NCI-H460 (cell line): ENCODE data around the gene ARFGAP1. TPM values are rescaled to one million over a fixed set of nuclear protein-coding genes. Genes with fewer than 3 reads are reported as not detected.

Experiments used
- DNase-seq: peaks from one replicate; pipeline ENCODE4 v3.0.0-alpha.2; 2016; ENCODE audit warnings: low read depth; ENCODE audit errors: extremely low read depth
- total RNA-seq: library from RNA; depleted of rRNA; stranded (reverse); fragments of >200 nt; shearing (Covaris generic); gene quantifications from 2 replicates; pipeline ENCODE4 v1.2.3, GENCODE V29; 2014

ARFGAP1 gene
- total RNA-seq, 1 experiment from 2014 or later = 37.4 TPM

GRCh38 chr20:63317061-63317460 is 44.4 kb downstream of the ARFGAP1 start:
- no peak for DNase-seq

- DNase-seq = no peak
These were observed 45.1 kb downstream of the ARFGAP1 start for GRCh38 chr20:63317601-63318291.

GRCh38 chr20:63318391-63319163 is 46.0 kb downstream of the ARFGAP1 start:
- DNase-seq = no peak

DNA sequence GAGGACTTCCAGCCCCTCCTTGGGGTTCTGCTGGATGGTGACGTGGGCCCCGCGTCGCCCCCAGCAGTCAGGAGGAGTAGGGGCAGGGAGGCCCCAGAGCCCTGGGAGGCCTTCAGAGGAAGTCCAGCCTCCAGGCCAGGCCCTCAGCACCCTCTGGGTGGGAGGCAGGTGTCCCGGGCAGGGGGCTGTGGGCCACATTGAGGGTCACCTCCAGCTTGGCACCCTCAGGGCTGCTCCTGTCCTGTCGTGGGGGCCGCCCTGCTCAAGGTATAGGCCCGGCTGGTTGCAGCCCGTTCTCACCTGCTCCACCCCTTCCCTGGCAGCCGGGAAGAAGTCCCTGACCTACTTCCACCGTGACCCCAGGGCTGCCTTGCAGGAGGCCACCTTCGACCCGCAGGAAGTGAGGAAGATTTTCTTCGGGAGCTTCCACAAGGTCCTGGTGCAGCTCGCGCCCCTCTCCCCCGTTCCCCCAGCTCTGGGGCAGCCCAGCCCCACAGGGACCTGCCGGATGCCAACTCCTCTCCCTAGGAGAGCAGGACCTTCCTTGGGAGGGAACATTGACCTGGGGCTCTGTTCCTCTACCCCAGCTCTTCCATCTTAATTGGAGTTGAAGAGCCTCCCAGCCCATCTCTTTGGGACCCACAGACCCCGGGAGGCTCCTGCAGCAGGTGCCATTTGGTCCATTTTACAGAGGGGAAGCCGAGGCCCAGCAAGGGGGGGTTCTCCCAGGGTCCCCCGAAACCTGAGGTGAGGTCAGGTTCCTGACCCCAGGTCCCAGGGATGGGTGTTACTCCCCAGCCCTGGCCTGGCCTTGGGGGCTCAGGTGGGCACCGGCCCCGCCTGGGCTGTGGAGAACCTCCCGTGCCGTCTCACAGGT is 46.8 kb downstream of the ARFGAP1 start:
- DNase-seq = no peak

DNA sequence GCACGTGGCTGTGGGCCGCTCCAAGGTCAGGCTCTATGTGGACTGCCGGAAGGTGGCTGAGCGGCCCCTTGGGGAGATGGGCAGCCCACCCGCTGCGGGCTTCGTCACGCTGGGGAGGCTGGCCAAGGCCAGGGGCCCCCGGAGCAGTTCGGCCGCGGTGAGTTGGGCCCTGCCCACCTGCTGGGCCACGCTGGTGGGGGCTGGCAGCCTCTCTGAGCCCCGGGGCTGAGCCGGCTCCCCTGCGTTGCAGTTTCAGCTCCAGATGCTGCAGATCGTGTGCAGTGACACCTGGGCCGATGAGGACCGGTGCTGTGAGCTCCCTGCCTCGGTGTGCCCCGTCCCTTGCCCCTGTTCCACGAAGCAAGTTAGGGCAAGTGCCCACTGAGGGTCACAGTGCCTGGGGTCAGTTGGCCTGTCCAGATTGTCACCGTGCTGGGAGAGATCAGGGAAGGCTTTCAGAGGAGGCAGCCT is 47.5 kb downstream of the ARFGAP1 start:
- no peak for DNase-seq

DNA sequence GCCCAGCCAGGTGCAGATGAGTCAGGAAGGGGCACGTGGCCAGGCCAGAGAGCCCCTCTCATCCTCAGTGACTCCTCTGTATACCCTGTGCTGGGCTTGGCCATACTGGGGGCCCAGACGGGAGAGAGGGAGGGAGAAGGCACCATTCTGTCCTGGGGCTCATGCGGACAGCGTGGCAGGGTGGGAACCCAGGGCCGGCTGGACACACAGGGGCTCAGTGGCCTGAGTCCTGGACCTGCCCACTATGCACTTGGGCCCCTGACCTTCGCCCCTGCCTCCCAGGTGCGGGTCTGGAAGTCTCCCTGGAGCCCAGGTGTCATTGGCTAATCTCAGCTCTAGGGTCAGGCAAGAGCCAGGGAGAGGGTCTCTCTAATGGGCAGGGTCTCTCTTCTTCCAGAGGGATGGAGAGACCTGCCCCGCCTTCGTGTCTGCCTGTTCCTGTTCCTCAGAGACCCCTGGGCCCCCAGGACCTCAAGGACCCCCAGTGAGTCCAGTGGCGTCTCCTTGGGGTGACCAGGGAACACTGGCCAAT is 48.1 kb downstream of the ARFGAP1 start:
- DNase-seq = no peak

DNA sequence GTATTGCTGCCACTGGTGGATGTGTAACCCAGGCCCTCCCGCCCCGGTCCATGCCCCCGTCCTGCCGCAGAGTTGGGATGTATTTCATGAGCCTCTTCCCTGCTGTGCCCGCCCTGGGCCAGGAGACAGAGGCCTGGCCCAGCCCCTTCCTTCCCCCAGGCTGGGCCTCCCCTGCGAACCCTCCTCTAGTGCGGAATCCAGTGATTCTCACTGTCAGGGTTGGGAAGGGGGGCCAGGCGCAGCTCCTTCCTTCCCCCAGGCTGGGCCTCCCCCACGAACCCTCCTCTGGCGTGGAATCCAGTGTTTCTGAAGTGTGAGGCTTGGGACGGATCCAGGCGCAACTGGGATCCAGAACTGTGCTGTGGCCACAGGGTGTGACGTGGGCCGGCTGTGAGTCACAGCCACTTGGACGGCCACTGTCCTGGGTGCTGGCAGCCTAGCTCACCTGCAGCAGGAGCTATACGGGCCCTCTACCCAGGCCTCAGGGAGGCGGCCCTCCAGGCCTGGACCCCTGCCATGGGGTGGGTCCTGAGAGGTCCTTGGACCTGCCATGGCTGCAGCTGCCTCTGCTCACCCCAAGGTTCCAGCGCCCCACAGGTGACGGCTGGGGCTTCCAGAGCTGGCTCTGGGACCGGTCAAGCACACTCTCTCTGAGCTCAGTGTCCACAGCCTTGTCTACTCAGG is 48.7 kb downstream of the ARFGAP1 start:
- DNase-seq = no peak

GRCh38 chr20:63322146-63322932 is 49.7 kb downstream of the ARFGAP1 start:
- DNase-seq = no peak

GRCh38 chr20:63322933-63323273 is 50.3 kb downstream of the ARFGAP1 start:
- no peak for DNase-seq

GRCh38 chr20:63323357-63323981 is 50.9 kb downstream of the ARFGAP1 start:
- no peak for DNase-seq

GRCh38 chr20:63325021-63325471 is 52.4 kb downstream of the ARFGAP1 start:
- DNase-seq = no peak

DNA sequence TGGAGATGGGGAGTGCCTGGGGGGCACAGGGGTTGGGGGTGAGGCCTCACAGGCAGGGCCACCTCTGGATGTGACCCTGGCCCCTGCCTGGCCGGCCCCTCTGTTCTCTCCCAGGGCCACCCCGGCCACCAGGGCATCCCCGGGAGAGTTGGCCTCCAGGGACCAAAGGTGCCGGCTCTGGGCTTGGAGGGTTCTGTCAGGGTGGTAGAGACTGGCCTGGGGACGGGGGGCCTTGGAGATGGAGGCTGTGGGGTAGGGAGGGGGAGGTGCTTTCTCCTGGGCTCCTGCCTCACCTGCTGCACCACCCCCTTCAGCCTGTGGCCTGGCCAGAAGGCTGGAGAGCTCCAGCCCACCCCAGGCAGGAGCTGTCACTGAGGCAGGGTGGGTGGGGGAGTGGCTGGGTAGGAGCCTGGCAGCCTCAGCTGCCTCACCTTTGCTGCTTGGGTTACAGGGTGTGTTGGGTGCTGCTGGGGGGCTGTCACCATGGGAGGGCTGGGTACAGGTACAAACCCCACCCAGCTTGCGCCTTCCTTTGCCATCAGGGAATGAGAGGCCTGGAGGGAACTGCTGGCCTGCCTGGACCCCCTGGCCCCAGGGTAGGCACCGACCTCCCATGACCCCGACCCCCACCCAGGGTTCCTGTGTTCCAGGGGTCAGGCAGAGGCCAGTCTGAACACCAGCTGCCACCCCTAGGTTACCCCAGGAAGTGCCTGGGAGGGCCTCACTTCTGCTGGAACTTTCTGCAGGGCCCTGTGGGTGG is 53.1 kb downstream of the ARFGAP1 start:
- DNase-seq = no peak

DNA sequence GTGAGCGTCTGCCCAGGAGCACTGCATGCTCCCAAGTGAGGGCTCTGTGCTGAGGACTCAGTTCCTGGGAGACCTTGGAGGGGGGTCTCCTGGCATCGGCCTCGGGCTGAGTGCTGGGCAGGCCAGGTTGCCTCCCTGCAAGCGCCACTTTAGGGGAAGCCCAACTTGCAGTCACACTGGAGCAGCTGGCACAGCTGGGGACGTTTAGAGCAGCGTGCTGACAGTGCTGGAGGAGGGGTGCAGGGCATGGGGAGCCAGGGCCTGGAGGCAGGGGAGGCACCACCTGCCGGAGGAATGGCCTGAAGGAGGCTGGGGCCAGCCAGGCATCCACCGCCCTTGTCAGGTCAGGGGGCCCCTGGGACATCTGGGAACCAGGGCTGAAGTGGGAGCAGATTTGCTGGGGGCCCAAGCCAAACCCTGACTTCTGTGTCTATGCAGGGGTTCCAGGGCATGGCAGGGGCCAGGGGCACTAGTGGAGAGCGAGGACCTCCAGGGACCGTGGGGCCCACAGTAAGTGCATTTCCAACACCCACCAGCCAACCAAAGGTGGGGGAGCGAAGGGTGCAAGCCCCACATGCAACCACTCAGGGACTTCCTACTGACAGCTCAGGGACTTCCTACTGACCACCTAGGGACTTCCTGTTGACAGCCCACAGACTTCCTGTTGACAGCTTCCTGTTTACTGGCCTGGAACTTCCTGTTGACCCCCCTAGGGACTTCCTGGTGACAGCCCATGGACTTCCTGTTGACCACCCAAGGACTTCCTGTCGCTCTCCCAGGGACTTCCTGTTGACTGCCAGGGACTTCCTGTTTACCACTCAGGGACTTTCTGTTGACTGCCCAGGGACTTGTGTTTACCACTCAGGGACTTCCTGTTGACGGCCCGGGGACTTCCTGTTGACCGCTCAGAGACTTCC is 54.0 kb downstream of the ARFGAP1 start:
- no peak for DNase-seq

DNA sequence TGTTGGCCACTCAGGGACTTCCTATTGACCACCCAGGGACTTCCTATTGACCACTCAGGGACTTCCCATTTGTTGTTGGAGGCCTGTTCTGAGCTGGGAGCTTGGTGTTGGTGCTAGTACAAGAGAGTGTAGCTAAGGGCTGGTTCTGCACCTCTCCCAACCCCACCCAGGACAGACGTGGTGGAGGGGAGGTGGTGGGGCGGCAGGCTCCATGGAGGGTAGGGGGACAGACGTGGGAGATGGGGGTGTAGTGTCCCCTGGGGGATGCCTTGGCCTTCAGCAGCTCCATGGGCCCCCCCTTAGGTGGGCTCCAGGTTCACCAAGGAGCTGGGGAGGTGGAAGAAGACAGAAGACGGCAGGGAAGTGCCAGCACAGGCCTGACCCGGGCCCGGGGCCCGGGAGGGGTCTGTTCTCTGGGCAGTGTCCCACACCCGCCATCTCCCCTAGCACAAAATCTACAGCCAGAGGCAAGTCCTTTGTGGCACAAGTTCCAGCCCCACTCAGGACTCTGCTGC is 54.7 kb downstream of the ARFGAP1 start:
- DNase-seq = no peak

DNA sequence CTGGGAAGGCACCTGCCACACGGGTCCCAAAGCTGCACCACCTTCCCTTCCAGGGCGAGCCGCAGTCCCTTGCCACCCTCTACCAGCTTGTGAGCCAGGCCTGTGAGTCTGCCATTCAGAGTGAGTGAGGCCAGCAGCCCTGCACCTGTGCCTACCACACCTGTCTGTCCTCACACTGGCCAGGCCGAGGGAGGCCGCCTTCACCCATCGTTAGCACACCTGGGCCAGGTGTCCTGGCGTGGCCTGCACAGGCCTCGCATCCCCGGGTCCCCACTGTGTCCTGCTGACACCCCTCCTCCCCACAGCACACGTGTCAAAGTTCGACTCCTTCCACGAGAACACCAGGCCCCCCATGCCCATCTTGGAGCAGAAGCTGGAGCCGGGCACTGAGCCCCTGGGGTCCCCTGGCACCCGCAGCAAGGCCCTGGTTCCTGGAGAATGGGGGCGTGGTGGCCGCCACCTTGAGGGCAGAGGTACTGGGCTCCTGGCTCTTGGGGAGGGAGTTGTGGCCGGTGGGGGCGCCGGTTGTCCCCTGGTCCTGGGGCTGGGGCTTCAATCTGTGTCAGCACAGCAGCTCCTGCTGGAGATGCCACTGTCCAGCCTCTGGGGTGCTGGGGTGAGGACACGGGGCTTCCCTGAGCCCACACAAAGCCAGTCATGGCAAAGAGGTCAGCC is 55.5 kb downstream of the ARFGAP1 start:
- DNase-seq = no peak

DNA sequence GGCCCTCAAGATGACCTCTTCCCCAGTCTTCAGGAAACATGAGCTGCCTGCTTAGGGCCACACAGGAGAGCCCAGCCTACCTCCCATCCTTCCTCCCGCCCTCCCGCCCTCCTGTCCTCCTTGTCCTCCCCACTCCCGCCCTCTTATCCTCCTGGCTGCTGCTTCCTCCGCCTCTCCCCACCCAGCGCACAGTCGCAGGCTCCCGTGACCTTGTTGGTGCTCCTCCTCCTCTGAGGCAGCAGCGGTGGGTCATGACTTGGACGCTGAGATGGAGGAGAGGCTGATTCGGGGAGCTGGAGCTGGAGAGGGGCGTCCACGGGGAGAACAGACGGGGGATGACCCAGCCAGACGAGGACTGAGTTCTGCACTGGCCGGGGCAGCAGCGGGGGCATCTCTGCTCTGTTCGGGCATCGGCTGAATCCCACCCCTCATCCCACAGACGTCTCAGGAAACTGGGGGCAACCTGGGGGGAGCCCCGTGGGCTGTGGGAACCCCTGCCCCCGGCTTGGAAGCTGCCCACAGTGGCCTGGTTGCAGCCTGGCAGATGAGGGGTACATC is 56.2 kb downstream of the ARFGAP1 start:
- no peak for DNase-seq
